Left lobe of liver (tissue), 2 donors: ENCODE measurements around the gene ICOSLG. TPM values are rescaled to one million over a fixed set of nuclear protein-coding genes. Genes with fewer than 3 reads are reported as not detected.
"Not testable (repeated sequence)": the region's sequence is repeated elsewhere in the genome, so short reads cannot be mapped to it uniquely, and the experiment has no call there.

Experiments used
- ATAC-seq: fragments of 200-7000 bp; cut with Tn5 transposase; one replicate; pipeline ENCODE4 v1.9.1; 2020; ENCODE audit warnings: mild to moderate bottlenecking, moderate library complexity
- DNase-seq: peaks from one replicate; pipeline ENCODE4 v3.0.0-alpha.2; 2020; ENCODE audit warnings: low spot score
- total RNA-seq: library from RNA; stranded (reverse); gene quantifications from one replicate; pipeline ENCODE4 v1.2.1, GENCODE V29; 2021
- donor health status: DM: no; HTN: no; CAD: no; lungs with moderate emphysema.
- donor health status: DM: no; HTN: yes; CAD: no.

Gene ICOSLG
- total RNA-seq, 1 donor from 2014 or later = 3.8 TPM

DNA sequence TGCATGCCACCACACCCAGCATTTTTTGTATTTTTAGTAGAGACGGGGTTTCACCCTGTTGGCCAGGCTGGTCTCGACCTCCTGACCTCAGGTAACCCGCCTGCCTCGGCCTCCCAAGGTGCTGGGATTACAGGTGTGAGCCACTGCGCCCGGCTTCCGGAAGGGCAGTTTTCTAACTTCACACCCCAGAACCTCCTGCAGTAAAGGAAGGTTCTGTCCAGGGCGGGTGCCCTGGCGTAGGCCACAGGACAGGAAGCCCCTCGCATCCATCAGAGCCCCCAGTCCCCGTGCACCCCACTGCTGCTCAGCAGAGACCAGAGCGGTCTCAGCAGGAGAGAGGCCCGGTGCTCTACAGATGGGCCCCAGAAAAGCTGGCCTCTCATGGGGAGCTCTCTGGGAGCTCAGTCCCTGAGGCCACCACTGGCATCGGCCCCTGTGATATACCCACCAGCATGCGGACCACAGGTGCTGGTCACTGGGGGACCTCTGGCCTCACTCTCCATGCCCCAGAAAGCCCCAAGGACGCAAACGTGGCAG is 25.1 kb upstream of the ICOSLG start:
- no peak for ATAC-seq
- DNase-seq = no peak

GRCh38 chr21:44263768-44264167 is 23.0 kb upstream of the ICOSLG start:
- no peak for ATAC-seq
- DNase-seq = no peak

GRCh38 chr21:44263221-44263760 is 22.5 kb upstream of the ICOSLG start:
- ATAC-seq (no peak), DNase-seq (no peak)

DNA sequence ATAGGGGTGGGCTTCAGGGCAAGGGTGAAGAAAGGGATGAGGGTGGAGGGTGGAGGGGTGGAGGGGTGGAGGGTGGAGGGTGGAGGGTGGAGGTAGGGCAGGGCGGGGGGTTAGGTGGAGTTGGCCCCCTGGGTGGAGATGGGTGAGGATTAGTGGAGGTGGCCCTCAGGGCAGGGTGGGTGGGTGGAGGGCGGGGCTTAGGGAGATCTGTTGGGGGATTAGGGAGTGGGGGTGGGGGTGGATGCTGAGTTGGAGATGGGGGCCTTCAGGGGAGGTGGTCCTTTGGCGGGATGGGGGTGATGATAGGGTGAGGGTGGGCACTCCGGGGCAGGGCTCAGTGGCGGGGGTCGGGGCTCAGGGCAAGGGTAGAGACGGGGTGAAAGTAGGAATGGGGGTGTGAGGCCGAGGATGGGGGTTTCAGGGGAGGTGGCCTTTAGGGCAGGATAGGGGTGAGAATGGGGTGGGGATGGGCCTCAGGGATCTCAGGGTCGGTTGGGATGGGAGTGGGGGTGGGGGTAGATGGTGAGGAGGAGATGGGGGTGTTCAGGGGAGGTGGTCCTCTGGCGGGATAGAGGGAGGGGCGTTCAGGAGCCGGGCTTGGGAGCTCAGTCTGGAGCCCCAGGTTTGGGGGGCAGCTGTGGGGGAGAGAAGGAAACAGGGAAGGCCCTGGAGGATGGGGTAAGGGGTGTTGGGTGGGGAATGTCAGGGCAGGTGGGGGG is 21.8 kb upstream of the ICOSLG start:
- ATAC-seq (no peak), DNase-seq (no peak)

- ATAC-seq (no peak), DNase-seq (no peak)
Observed at GRCh38 chr21:44261675-44262295, 21.0 kb upstream of the ICOSLG start, which contains the start of gene DNMT3L. Gene DNMT3L, minus strand, starts transcription at chr21:44261897. Its CDS starts 638 bp downstream, at chr21:44261259.

GRCh38 chr21:44260791-44261631 is 20.3 kb upstream of the ICOSLG start:
- DNase-seq (no peak), ATAC-seq (no peak)

DNA sequence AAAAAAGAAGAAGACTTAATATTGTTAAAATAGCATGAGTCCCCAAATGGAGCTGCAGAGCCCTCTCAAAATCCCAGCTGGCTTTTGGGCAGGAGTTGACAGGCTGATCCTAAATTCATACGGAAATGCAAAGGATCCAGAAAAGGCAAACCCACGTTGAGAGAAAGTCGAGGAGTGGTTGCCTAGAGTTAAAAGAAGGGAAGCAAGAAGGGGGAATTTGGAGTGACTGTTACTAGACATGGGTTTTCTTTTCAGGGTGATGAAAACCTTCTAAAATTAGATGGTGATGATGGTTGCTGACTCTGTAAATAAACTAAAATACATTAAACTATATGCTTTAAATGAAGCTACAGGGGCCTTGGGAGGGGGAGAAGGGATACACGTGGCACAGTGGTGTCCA is 19.3 kb upstream of the ICOSLG start:
- no peak for ATAC-seq

DNA sequence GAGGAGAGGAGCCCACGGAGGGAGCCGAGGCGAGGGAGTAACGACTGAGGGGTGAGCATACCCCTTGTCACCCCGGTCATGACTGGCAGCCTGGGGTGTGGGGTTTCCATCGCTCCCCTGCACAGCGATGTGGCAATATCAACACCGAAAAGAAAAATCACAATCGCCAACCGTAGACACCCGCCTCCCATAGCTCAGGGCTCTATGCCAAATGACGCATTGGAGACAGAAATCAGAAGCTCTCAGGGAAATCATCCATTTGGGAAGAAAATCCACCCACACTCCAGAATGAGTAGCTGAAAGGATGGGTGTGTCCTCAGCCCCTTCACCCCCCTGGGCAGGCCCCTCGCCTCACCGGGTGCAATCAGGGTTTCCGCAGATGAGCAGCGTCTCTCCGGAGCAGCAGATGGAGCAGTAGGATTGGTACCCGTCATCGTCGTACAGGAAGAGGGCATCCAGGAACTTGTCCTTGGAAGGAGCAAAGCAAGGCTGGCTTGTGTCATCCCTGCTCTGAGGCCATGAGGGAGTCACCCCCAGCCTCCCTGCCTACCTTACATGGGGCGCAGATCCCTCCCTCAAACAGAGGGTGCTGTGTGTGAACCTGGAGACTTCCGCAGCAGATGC is 18.5 kb upstream of the ICOSLG start:
- ATAC-seq (no peak), DNase-seq (no peak)

More for the DNA sequence above, 19.3 kb upstream of the ICOSLG start:
- no peak for DNase-seq

GRCh38 chr21:44258056-44258725 is 17.4 kb upstream of the ICOSLG start:
- ATAC-seq (no peak), DNase-seq (no peak)

- DNase-seq (no peak), ATAC-seq (no peak)
Observed at GRCh38 chr21:44255511-44255981, 14.8 kb upstream of the ICOSLG start.

DNA sequence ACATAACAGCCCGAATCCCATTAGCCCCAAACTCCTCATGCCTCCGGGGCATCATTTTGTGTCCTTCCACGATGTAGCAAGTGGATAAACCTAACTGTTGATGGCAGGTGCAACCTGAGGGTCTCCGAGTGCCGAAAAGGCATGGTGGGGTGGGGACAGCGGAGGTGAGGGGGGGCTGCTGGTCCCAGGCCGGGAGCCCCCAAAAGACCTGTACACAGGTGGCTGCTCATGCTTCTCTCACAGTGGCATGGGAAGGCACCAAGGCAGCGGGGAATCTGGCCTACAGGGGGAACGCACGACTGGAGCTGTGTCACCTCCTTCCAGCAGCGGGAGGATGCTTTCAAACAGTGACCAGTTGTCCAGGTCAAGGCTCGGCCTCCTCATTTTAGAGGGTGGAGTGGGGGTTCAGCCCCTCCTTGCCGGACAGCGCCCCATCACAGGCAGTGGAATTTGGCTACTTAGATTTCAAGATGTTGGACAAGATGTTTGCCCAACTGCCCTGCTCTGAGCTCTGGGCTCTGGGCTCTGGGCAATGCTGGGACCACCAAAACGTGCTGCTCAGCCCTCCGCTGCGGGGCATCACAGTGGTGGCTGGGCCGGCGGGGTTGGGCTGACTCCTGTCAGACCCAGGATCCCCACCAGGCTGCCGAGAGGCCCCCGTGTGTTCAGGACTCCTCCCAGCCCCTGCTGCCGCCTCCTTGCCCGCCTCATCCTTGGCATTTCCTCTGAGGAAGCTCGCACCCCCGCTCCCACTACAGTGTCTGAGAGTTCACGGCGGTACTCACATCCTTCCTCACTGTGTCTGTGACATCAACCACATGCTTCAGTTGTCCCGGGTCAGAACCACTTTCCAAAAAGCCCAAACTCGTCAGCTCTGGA is 13.3 kb upstream of the ICOSLG start:
- ATAC-seq (no peak), DNase-seq (no peak)

DNA sequence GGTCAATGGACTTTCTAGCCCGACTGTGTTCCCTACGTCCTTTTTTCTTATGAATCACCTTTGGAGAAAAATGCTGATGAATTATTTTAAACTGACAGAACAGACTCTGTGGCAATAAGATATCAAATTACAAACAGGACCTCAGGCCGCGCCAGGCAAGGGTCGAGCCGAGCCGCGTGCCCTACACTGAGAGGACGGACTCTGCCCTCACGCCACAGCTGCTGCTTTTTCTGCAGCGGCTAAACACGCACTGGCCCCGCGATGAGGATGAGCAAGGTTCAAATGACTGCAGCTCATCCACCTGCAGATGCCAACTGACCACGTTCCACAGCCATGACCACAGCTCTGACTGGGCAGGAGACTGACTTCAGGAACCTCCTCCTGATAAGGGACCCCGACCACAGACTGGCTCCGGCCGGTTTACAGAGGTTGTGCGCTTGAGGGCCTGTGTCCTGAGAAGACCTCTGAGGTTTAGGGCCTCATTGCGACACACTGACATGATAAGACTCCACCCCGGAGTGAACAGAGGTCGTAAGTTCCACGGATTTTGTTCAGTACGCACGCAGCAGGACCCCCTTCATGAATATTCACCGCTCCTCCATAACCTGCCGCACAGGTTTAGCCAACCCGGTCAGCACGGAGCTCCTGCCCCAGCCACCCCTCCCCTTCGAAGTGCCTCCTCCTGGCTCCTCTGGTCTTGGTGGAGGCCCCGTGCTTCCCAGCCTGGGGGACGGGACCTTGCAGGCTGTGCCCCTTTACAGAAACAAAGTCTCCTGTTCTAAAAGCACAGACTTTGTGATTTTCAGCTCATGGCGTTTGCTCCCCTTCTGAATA is 8.7 kb upstream of the ICOSLG start:
- DNase-seq = not testable (repeated sequence)
- peak; percentile 79 for ATAC-seq

GRCh38 chr21:44247904-44248303 is 7.2 kb upstream of the ICOSLG start:
- not testable (repeated sequence) for ATAC-seq

GRCh38 chr21:44243980-44244379 is 3.2 kb upstream of the ICOSLG start:
- ATAC-seq = not testable (repeated sequence)

More at GRCh38 chr21:44247904-44248303, 7.2 kb upstream of the ICOSLG start:
- DNase-seq = not testable (repeated sequence)

DNA sequence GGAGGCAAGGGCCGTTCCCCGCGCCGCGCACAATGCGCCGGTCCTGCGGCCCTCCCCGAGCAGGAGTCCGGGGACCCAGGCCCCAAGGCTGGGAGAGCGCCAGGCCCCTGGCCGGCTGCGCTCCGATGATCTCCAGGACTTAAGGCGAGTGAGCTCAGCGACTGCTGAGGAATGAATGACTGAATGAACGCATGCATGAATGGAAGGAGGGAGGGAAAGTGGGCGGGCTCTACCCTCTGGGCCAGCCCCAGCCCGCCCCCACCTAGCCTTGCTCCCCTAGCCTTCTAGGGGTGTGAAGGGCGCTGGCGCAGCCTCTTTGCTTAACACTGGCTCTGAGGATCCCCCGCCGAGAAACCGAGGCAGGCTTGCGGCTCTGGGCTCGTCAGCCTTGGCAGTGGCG is 538 bp upstream of the ICOSLG start:
- not testable (repeated sequence) for DNase-seq
- peak; percentile 57 for ATAC-seq

More at GRCh38 chr21:44243980-44244379, 3.2 kb upstream of the ICOSLG start:
- DNase-seq = not testable (repeated sequence)

DNA sequence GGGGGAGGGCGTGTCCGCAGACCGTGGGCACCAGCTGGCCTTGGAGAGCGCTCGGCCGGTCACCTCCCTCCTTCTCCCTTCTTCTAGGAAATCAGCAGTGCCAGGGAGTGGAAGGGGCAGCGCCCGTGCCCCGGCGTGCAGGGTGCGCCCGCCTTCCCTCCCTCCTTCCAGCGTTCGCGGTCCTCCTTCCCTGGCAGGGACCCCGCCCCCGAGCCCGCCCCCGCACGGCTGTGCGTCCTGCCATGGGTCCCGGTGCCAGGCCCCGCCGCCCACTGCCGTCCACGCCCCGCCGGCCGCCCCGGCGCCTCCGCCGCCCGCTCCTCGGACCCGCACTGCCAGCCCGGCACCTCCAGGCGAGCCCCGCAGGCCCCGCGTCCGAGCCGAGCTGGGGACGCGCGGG is 390 bp downstream of the ICOSLG start:
- not testable (repeated sequence) for DNase-seq
- peak; percentile 71 for ATAC-seq

DNA sequence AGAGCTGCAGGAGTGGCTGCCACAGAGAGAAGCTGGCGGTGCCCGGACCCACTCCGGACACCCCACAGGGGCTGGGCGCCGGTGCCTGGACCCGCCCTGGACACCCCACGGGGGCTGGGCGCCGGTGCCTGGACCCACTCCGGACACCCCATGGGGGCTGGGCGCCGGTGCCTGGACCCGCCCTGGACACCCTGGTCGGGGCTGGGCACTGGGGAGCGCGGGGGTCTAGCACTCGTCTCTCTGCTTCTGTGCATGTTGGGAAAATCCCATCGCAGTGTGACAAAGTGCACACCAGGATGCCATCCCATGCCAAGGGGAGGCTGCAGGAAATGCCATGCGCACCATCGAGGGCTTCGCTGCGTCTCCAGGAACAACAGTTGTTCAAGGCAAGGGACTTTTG is 11.2 kb downstream of the ICOSLG start:
- ATAC-seq, DNase-seq: not testable (repeated sequence)

- not testable (repeated sequence) for ATAC-seq, DNase-seq
Observed at GRCh38 chr21:44228109-44228508, 12.6 kb downstream of the ICOSLG start.
